HUDEP-2 (cell line): ENCODE results near the gene PMPCA.
A peak's percentile ranks its signal among the peaks of the same experiment; 100 is the strongest.
"Not testable (repeated sequence)": the region's sequence is repeated elsewhere in the genome, so short reads cannot be mapped to it uniquely, and the experiment has no call there.

Experiments
- DNase-seq, 76 experiments: peaks; one replicate each; lab custom pipeline; 2025; ENCODE audit not compliant: unreplicated experiment in 76 of 76; lab: John Stamatoyannopoulos, UW

PMPCA gene

GRCh38 chr9:136392538-136393449 is 17.7 kb upstream of the PMPCA start:
- DNase-seq: no peak

DNA sequence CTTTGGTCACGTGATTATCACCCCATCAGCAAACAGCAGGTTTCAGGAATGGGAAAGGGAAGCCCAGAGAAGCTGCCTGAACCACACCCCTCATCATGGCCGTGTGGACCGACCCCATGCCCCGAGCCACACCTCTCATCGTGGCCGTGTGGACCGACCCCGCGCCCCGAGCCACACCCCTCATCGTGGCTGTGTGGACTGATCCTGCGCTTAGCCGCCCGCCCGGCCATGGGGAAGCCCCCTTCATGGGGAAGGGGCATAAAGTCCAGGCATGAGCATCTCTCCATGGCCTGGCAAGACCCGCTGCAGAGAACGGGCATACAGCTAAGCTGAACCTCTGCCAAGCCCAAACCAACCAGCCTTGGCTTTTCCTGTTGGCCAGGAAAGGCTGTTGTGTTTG is 16.9 kb upstream of the PMPCA start:
- DNase-seq: no peak

DNA sequence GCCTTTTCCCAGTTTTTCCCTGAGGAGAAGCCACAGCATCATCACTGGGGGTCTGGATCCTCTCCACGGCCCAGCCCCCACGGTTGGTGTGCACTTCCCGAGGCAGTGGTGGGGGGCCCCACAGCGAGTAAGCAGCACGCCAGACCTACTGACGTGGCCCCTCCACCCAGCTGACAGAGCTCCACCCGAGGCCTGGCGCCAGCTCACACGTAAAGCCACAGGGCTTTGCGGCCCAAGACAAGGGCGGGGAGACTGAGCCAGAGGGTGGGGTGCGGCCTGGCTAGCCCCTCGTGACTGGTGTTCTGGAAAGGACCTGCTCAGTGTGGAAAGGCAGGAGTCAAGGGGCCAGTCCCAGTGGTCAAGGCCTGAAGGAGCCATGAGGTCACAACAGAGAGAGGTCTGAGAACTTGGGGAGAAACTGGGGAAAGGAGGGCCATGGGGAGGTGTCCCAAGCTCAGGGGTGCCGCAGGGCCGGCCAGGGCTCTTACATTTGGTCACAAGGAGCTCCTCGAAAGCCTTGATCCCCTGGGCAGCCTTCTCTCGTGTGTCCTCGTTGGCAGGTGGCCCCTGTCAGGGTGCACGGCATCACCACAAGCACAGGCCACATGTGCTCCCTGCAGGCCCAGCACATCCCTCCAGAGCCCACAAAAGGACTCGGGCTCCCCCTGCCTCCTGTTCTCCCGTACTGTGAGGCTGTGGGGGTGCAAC is 16.0 kb upstream of the PMPCA start:
- DNase-seq: peak in 45 of 76 experiments; percentile 6 to 62 (median 34)

DNA sequence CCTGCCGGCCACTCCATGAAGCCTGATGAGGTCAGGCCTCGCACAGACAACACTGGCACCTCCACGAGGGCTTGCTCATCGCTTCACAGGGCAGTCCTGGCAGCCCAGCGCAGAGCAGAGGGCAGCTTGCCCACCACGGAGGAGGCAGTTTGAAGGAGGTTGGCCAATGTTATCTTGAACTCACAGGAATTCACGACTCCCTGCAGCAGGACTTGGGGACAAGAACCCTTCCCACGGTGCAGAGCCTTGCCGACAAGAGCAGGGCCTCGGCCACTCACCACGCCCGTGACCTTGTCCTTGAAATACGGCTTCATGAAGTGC is 15.5 kb upstream of the PMPCA start:
- peak in 31 of 76 experiments; percentile 6 to 63 (median 27) for DNase-seq

DNA sequence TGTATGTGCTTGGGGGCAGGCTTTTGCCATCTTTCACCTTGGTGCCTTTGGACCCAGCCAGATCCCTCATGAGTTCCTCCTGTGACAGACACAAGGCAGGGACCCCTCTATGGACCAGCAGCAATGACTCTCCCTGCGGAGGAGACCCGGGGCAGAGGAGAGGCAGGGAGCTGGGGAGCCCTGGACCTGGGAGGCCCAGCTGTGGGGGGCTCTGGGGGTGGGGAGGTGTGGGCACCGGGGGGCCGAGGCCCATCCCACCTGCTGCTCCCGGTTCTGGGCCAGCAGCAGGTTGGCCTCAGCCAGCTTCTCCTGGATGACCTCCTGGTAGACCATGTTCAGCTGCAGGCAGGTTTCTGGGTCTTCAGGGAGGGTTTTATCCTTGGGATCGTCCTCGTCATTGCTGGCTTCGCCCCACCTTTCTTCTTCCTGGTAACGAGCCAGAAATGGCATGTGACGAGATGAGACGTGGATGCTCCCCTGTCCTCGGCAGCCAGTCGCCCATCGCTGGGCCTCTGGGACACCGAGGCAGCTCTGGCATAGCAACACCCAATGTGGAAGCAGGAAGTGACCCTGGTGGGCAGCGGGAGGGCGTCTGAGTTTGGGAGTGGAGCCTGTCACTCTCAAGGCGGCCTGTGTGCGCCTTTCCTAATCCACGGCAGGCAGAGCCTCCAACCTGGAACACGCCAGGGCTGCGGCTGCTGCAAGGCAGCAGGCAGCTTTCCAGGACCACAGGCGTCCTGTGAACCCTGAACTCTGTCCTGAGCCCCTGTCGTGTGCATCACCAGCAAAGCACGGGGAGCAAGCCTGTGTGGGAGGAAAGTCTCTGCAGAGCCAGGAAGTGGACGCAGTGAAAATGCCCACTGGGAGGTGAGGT is 14.9 kb upstream of the PMPCA start:
- DNase-seq: no peak

- DNase-seq: no peak
Measured at GRCh38 chr9:136396219-136396515, 14.3 kb upstream of the PMPCA start.

DNA sequence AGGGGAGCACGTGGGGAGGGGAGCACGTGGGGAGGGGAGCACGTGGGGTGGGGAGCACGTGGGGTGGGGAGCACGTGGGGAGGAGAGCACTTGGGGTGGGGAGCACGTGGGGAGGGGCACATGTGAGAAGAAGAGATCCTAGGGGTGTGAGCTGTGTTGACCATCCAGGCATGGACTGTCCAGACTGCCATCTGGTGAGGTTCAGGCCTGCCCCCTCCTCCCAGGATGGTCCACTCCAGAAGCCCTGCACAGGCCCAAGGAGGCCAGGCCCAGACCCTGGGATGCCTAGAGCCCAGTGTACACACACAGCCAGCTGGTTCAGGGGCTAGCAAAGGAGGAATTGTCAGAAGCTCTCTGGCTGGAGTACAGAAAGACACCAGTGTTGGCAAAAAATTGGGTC is 12.8 kb upstream of the PMPCA start:
- no peak for DNase-seq

DNA sequence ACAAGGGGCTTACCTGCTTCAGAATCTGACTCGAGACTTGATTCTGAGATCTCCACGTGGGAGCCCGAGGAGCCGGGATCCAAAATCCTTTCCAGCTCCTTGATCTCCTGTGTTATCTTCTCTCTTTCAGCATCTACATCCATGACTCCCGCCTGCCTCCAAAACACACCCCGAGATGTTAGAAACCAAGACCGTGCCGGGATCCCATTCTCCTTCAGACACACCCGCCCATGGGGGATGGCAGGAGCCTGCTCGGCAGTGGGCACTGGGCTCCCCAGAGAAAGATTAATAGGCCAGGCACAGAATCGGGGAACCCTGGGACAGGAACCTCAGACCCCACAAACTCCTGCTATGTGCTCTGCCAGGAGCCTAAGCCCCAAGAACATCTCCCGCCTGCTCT is 12.2 kb upstream of the PMPCA start:
- DNase-seq: no peak

DNA sequence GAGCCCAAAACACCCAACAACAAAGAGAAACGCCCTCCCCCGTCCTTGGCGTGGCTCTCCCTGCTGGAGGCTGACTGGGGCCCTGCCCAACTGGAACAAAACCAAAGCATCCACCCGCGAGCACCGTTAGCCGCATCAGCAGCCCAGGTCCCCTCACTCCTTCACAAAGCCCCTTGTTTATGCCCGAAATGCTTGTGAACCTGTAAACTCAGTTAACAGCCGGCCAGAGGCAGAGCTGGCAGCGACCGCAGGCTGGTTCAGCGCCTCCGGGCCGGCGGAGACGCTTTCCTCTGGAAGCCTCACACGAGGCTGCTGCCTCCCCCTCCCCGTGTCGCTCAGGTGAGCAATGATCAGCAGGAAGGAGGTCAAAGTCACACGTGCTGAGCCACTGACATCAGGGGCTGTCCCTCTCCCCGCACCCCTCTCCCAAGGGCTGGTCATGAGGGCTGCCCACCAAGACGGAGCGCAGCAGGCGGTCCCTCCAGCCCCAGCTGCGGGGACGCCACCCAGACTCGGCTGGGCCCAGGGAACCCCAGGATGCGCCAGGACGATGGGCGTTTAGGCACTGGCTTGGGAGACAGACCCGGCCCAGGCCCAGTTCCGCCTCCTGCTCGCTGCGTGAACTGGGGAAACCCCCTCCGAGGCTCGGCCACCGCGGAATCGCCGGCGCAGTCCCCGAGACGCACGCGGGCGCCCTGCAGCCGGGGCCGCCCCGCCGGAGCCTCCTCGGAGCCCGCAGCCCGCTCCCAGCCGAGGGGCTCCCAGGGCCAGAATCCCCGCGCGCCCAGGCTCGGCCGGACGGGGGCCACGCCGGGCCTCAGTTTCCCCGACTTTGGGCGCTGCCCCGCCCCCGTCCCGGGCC is 11.1 kb upstream of the PMPCA start:
- peak in 58 of 76 experiments; percentile 7 to 68 (median 40) for DNase-seq

DNA sequence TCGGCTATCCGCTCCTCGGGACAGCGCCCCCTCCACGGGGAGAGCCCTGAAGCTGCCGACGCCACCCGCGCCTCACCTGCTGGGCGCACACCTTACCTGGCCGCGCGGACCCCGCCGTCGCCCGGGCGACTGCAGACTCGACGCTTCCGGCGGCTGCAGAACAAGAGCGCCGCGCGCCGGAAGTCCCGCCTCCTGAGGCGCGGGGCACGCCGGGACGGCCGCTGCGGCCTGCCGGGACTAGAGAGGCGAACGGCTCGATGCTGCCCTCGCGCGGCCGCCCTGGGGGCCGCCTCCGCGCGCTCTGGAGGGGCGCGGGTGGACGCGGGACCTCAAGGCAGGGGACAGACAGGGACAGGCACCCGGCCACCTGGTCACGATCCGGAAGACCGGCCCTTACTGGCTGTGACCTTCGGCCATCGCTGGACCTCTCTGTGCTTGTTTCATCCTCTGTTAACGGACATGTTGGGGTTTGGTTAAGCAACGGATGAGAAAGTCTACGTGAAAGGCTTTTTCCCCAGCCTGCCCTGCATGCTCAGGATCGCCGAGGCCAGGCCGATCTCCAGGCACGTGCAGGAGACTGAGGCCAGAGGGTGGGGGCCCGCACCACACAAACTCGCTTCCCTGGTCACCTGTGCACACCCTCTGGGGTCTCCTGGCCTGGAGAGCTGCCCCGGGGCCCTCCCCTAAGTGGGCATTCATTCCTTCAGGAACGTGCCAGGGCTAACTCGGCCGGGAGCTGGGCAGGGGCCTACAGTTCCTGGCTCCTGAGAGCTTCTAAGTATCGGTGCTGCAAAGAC is 10.2 kb upstream of the PMPCA start, which contains the start of gene SNAPC4:
TSS of gene SNAPC4 (minus strand) at position 133 of the 797 bp plus-strand sequence. CDS start 1,742 bp downstream, outside the sequence.
- peak in 73 of 76 experiments; percentile 4 to 85 (median 70) for DNase-seq

GRCh38 chr9:136401173-136401922 is 9.1 kb upstream of the PMPCA start:
- DNase-seq: no peak

DNA sequence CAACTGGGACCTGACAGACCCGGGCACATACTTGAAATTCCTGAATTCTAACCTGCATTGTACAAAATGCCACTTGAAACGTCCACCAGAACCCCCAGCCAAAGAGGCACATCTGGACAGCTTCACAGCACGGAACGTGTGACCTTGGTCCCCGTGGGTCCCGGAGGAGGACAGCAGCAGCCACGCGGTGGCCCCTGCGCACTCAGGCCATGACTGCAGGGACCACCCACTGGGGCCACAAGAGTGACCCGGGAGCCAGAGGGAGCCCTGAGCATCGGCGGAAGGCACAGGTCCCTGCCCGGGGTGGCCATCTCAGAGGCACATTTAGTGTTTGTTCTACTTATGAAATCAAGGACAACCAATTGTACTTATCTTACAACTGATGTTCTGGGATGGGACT is 8.4 kb upstream of the PMPCA start:
- DNase-seq: no peak

GRCh38 chr9:136403538-136403914 is 6.9 kb upstream of the PMPCA start:
- DNase-seq: peak in 1 of 76 experiments; percentile 11

GRCh38 chr9:136403915-136404800 is 6.3 kb upstream of the PMPCA start:
- DNase-seq: no peak

DNA sequence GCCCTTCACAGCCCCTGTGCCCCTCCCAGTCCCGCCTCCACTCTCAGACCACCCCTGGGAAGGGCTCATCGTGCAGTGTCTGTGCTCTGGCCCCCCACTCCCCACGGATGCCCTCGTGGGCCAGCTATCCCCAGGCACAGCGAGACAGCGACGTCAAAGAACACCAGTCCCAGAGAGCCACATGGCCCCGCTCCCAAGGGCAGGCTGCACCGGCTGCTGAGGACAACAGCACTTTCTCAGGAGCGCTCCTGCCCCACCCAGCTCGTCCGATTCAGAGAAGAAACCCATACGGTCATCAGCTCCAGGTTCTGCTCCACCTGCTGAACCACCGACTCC is 5.7 kb upstream of the PMPCA start:
- no peak for DNase-seq

DNA sequence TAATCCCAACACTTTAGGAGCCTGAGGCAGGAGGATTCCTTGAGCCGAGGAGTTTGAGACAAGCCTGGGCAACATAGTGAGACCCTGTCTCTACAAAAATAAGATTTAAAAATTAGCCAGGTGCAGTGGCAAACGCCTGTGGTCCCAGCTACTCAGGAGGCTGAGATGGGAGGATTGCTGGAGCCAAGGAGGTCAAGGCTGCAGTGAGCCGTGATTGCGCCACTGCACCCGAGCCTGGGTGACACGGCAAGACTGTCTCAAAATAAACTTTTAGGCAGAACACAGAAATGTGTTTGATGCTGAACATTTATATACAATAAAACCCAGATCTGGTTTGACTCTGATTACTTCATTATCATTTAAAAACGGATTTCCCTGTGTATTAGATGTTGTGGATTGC is 5.0 kb upstream of the PMPCA start:
- DNase-seq: no peak

DNA sequence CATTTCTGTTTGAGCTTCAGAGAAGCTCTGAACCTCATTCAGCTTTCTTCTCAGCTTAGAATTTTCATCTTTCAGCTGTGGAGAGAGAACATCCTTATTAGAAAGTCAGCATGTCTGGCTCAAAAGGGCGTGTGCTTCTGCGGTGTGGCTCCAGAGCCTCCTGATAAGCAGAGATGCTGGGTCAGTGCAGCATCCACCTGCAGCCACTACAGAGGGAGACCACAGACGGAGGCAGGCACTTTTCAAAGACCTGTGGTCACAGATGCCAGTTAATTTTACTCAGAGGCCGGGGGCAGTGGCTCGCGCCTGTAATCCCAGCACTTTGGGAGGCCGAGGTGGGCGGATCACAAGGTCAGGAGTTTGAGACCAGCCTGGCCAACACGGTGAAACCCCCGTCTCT is 4.6 kb upstream of the PMPCA start:
- not testable (repeated sequence) for DNase-seq

GRCh38 chr9:136407061-136407460 is 3.4 kb upstream of the PMPCA start:
- DNase-seq: not testable (repeated sequence)
